ENCODE results near the gene SYT14. TPM values are rescaled to one million over a fixed set of nuclear protein-coding genes. Genes with fewer than 3 reads are reported as not detected.

The SYT14 gene
- total RNA-seq, 2 donors from 2014 or later: not detected

DNA sequence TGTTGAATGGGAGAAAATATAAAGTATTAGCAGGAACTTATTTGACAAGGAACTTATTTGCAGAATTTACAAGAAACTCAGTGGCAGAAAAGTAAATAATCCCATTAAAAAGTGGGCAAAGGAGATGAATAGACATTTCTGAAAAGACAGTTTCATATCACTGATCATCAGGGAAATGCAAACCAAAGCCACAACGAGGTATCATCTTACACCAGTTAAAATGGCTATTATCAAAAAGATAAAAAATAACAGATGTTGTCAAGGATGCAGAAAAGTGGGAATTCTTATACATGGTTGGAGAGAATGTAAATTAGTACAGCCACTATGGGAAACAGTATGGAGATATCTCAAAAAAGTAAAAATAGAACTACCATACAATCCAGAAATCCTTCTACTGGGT, 61.0 kb downstream of the SYT14 start:
- Histone ChIP-seq H3K9me3 (no peaks in the 10 kb centered on the region), H3K27me3 (replicated peaks; ENCODE audit: insufficient read depth) (no peaks in the 10 kb centered on the region), H3K4me1 (ENCODE audit: control insufficient read depth in 1 of 2, low read depth in 2 of 2) (no peaks in the 10 kb centered on the region), H3K36me3 (no peaks in the 10 kb centered on the region), H3K4me3 (no peak overlapping the region), H3K27ac (no peak overlapping the region)
- no peak for ATAC-seq (ENCODE audit: insufficient number of reproducible peaks, low FRiP score, low read depth)
- TF ChIP-seq, protein P1, sequence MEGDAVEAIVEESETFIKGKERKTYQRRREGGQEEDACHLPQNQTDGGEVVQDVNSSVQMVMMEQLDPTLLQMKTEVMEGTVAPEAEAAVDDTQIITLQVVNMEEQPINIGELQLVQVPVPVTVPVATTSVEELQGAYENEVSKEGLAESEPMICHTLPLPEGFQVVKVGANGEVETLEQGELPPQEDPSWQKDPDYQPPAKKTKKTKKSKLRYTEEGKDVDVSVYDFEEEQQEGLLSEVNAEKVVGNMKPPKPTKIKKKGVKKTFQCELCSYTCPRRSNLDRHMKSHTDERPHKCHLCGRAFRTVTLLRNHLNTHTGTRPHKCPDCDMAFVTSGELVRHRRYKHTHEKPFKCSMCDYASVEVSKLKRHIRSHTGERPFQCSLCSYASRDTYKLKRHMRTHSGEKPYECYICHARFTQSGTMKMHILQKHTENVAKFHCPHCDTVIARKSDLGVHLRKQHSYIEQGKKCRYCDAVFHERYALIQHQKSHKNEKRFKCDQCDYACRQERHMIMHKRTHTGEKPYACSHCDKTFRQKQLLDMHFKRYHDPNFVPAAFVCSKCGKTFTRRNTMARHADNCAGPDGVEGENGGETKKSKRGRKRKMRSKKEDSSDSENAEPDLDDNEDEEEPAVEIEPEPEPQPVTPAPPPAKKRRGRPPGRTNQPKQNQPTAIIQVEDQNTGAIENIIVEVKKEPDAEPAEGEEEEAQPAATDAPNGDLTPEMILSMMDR (IDR thresholded peaks at IDR 0.05): no peak
- DNase-seq (ENCODE audit: low spot score): no peak

DNA sequence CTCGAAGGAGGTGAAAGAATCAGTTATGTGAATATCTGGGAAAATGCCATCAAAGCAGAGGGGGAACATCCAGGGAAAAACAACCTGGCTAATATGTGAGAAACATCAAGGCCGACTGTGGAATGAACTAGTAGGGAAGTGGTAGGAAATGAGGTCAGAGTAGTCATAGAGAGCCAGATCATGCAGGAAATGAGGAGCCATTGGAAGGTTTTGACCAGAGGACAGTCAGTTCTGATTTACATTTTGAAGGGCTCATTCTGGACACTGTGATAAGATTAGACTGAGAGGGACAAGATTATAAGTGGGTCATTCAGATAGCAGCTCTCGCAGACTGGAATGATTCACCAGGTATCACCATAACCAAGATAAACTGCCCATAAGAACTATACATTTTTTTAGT, 63.7 kb downstream of the SYT14 start:
- Histone ChIP-seq H3K9me3 (no peaks in the 10 kb centered on the region), H3K36me3 (no peaks in the 10 kb centered on the region), H3K27me3 (replicated peaks; ENCODE audit: insufficient read depth) (no peaks in the 10 kb centered on the region), H3K4me1 (ENCODE audit: control insufficient read depth in 1 of 2, low read depth in 2 of 2) (no peaks in the 10 kb centered on the region), H3K27ac (no peak overlapping the region), H3K4me3 (no peak overlapping the region)
- TF ChIP-seq, protein P1 (IDR thresholded peaks at IDR 0.05): no peak
- DNase-seq (ENCODE audit: low spot score) (no peak), ATAC-seq (ENCODE audit: insufficient number of reproducible peaks, low FRiP score, low read depth) (no peak)

DNA sequence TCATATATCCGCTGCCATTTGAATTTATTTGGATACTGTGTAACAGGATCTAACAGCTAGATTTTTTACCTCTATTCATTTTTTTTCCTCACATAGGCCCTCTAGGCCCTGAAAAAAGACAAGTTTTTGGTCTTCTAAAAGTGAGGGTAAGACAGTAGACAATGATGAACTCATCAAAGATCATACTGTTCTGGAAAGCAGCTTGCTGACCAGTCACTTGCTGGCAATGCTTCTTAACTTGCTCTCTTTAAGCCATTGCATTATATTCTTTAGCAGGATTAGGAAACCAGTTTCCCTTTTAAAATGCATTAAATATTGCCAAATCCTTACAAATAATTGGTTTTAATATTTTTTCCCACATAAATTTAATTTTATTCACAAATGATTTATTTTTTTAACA, 65.5 kb downstream of the SYT14 start:
- H3K27ac ChIP-seq: no peak overlapping the region
- H3K36me3 ChIP-seq: no peaks in the 10 kb centered on the region
- H3K4me1 ChIP-seq (ENCODE audit: control insufficient read depth in 1 of 2, low read depth in 2 of 2): no peaks in the 10 kb centered on the region
- TF ChIP-seq, protein P1 (IDR thresholded peaks at IDR 0.05): no peak
- H3K4me3 ChIP-seq: no peak overlapping the region
- ATAC-seq (ENCODE audit: insufficient number of reproducible peaks, low FRiP score, low read depth) (no peak), DNase-seq (ENCODE audit: low spot score) (no peak)
- H3K9me3 ChIP-seq: no peaks in the 10 kb centered on the region
- no peaks in the 10 kb centered on the region for H3K27me3 ChIP-seq (replicated peaks; ENCODE audit: insufficient read depth)

GRCh38 chr1:210010161-210010560, 72.1 kb downstream of the SYT14 start:
- Histone ChIP-seq H3K27me3 (replicated peaks; ENCODE audit: insufficient read depth) (no peaks in the 10 kb centered on the region), H3K27ac (no peak overlapping the region), H3K4me1 (ENCODE audit: control insufficient read depth in 1 of 2, low read depth in 2 of 2) (no peaks in the 10 kb centered on the region), H3K4me3 (no peak overlapping the region), H3K9me3 (no peaks in the 10 kb centered on the region), H3K36me3 (no peaks in the 10 kb centered on the region)
- TF ChIP-seq, protein P1 (IDR thresholded peaks at IDR 0.05): no peak
- DNase-seq (ENCODE audit: low spot score): no peak
- no peak for ATAC-seq (ENCODE audit: insufficient number of reproducible peaks, low FRiP score, low read depth)

GRCh38 chr1:210021145-210021860, 83.3 kb downstream of the SYT14 start:
- Histone ChIP-seq H3K4me3 (no peak overlapping the region), H3K27me3 (replicated peaks; ENCODE audit: insufficient read depth) (no peaks in the 10 kb centered on the region), H3K9me3 (no peaks in the 10 kb centered on the region), H3K36me3 (no peaks in the 10 kb centered on the region), H3K4me1 (ENCODE audit: control insufficient read depth in 1 of 2, low read depth in 2 of 2) (no peaks in the 10 kb centered on the region), H3K27ac (no peak overlapping the region)
- TF ChIP-seq, protein P1 (IDR thresholded peaks at IDR 0.05): no peak
- DNase-seq (ENCODE audit: low spot score) (no peak), ATAC-seq (ENCODE audit: insufficient number of reproducible peaks, low FRiP score, low read depth) (no peak)
